HG02642 (cell line): ENCODE data around the gene PLA2G4D.

Source experiments
- ATAC-seq: cut with Tn5 transposase; IDR thresholded peaks from one replicate; pipeline ENCODE4 v1.9.1; 2021; ENCODE audit warnings: mild to moderate bottlenecking; ENCODE audit not compliant: unreplicated experiment, poor library complexity

Gene PLA2G4D

DNA sequence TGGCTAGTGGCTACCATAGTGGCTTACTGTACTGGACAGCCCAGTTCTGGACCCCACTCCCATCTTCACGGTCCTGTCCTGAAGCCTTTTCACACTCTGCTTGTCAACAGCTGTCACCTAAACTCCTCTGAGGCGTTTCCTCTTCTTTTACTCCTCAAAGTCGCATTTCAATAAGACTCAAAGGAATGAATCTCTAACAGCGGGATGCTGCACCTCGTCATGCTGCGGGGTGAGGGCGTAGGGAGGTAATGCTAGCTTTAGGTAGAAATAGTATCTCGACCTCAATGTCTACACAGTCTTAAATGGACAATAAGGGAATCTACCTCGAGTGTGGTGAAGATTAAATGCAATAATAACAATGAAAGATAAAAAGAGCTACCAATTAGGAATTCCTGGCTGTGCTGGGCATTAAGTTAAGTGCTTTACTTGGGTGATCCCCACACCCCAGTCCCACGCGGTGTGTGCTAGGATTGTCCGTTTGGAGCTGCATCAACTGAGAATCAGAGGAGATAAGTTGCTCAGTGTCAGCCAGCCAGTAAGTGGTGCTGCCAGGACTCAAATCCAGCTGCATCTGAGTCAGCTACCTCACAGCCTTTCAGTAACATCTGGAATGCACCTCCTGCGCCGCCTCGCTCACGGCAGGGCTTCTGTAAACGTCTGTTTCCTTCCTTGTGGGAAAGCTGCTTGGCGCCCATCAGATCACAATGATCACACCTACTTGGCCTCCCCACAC lies 14.0 kb downstream of the PLA2G4D start:
- no peak for ATAC-seq

DNA sequence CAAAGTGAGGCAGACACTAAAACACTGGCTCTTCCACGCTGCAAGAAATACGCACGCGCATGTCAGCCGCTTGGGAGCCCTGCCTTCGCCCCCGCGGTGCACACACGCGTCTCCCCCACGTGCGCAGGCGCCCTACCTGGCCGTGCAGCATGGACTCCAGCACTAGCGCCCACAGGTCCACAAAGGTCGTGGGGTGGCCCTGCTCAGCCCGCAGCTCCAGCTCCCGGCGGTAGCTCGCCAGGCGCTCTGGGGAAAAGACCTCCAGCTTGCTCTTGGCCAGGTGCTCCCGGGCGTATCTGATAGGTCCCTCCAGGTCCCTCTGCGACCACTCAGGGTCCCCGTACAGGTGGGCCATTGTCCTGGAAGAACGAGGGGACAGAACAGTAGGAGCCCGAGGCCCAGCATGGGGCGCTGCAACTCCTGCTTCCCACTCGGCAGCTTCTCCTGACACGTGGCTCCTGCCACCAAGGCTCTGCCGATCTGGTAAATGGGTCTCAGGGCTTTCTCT lies 14.9 kb downstream of the PLA2G4D start:
- no peak for ATAC-seq

DNA sequence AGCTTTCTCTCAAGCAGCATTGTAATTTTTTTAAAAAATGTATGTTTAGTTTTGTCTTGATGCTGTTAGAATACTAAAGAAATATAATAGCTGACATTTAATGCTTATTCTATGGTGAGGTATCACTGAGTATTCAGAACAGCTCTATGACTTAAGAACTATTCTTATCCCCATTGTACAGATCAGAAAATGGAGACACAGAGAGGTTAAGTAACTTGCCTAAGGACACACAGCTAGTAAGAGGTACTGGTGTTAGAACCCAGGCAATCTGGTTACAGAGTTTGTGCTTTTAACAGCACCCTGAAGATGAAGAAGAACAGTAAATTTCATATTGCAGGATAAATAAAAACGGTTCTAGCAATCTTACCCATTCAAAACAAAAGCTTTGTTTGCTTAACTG lies 15.5 kb downstream of the PLA2G4D start:
- no peak for ATAC-seq

- no peak for ATAC-seq
Measured at GRCh38 chr15:42077689-42078088, 16.7 kb downstream of the PLA2G4D start.

DNA sequence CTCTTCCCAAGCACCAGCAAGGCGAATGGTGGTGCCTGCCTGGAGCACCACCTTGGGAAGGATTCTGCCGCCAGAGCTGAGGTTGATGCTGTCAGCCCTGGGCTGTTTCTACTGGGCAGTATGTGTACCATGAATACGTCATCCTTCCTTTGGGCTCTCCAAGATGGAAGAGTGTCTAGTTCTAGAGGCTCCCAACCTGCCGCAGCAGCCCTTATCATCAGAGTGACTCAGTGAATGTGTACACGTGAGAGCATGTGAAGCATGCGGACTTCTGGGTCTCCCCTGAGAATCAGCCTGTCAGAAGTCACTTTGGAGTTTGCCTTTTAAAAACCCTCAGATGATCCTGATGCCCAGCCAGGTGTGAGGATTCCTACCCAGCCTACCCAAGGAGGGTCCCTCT lies 20.9 kb downstream of the PLA2G4D start:
- no peak for ATAC-seq

DNA sequence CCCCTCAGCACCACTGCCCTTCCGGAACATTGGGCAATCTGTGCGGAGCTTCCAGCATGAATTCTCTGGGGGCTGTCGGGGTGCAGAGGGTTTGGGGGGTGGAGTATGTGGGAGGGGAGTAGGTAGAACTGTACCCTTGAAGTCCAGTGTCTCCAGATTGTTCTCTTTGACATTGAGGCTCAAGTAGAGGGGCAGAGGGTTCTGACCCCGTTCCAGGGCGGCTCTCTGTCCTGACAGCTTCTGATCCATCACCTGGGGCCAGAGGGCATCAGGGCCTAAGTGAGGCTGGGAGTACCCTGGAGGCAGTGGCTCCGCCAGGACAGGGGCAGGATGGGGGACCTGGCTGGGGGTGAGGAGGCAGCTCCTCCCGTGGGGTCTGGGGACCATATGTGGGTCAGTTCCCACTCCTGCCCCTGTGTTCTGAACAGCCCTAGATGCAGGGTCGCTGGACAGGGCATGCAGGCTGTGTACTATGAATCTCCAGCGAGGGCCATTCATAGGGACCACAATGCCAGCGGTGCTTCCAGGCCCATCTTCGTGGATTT lies 22.1 kb downstream of the PLA2G4D start:
- ATAC-seq, result no peak

- no peak for ATAC-seq
Measured at GRCh38 chr15:42071717-42072116, 22.6 kb downstream of the PLA2G4D start.

GRCh38 chr15:42070976-42071350 lies 23.4 kb downstream of the PLA2G4D start:
- no peak for ATAC-seq

GRCh38 chr15:42070279-42070975 lies 23.9 kb downstream of the PLA2G4D start:
- no peak for ATAC-seq

DNA sequence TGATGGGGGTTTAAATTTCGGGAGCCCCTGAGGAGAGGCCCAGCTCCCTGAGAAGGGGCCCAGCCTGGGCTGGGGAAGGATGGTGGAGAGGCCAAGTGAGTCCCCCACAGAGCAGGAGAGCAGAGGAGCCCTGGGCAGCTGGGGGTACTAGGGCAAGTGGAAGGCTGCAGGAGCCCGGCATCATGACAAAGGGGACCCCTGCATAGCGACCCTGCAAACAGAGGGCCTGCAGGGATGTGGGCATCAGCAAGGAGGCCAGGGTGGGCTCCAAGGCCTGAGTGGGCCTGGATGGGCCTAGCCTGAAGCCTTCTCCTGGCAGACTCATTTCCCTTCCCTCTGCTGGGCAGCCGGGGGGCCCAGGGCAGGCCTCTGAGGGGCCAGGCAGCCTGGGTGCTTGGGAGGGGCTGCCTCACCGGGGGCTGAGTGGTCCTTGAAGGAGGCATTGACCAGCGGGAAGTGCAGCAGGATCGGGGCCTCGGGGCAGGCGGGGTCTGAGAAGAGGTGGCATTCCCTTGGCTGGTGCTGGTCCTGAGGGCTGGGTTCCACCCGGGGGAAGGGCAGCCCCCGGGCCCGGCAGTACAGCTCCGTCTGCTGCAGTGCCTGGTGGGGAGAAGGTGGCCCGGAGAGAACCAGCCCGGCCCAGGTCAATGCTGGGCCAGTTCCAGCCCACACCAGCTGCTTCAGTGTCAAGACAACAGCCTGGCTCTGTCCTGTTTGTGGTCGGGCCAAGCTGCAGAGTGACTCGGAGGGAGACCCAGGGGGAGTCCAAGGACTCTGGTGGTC lies 24.7 kb downstream of the PLA2G4D start:
- ATAC-seq, result no peak

DNA sequence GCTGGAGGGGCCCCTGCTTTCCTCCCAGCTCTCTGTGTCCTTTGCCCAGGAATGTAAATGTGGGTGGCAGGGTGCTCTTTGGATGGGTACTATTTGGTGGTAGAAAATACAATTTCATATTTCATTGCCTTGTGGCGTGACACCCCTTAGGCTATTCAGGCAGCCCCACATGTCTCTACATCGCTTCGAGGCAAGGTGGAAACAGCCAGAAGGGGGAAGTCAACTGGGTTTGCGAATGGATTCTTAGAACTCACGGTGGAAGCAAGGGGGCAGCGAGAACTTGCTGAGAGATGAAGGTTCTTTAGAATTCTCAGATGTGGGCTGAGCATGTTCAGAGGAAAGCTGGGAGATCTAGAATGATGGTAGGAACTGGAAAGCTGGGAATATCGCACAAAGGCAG lies 25.3 kb downstream of the PLA2G4D start:
- no peak for ATAC-seq

DNA sequence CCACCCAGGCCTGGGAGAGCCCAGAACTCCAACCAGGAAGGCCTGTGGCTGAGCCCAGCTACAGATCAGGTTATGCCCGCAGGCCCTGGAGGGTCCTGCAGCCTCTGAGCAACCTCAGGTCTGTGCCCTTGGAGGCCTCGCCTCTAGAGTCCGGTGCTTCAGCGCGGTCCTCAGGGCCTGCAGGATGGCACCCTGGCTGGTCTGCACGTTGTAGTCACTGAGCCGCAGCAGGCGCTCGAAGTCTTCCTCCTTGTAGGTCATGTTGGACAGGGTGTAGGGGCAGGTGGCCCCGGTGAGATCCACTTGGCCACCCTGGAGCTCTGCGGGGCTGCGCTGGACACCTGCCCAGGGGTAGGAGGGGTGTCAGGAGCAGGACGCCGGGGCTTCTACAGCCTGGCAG lies 25.8 kb downstream of the PLA2G4D start:
- ATAC-seq, result no peak

- ATAC-seq, result no peak
Measured at GRCh38 chr15:42066764-42067415, 27.5 kb downstream of the PLA2G4D start.

DNA sequence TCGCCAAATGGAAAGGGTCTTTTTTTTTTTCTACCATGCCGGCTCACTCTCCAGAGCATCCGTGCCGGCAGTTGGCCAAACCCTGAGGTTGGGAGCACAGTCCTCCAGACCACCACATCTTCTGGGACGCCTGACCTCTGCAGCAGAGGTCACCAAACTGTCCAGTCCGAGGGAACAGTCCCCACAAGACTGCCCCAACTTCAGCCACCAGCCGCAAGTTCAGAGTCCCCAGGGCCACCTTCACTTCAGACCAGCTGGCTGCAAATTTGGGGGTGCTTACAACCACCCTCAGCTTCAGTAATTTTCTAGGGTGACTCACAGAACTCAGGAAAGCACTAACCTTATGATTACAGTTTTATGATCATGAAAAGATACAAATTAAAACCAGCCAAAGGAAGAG lies 28.9 kb downstream of the PLA2G4D start:
- no peak for ATAC-seq

DNA sequence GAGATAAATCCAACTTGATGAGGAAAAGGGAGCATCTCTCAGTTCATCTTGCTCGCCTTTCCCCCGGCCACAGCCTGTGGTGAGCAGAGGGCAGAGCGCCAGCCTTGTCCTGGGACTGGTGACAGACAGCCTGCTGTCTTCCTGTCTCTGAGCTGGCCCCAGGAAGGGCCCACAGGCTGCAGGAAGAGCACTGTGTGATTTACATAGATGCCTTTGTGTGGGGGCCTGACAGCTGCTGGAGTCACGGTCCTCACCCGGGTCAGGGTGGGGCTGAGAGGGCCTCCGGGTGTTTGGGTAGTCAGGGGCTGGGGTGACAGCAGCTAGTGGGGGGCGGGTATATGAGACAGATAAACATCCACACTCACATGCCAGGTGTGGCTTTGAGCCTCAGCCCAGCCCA lies 29.3 kb downstream of the PLA2G4D start:
- no peak for ATAC-seq

- no peak for ATAC-seq
Measured at GRCh38 chr15:42064271-42064670, 30.1 kb downstream of the PLA2G4D start.

DNA sequence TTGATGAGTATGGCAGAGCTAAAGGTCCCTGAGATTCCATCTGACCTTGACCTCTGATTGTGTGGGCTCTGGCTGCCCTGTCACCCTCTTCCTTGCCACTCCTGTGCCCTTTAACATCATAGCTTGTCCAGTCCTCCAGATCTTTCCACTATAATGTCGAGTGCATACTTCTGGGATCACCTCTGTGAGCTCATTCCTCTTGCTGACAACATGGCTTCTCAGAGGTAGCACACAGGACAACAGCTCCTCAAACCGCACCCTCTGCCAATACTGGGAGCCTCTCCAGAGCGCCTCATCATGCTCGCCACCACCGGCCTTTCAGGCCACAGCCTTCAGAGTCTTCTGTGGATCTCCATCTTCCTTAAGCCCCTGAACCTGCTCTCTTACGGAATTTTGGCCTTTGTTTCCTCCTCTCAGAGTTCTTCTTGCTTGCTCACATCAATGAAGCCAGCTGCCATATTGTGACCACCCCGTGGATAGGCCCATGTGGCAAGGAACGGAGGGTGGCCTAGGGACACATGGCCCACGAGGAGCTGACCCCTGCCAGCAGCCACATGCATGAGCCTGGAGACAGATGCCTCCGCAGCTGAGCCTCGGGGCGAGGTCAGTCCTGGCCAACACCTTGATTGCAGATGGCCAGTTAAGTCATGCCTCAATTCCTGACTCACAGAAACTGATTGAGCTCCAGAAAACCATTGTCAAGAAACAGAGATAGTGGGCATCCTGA lies 31.1 kb downstream of the PLA2G4D start:
- ATAC-seq, result no peak

GRCh38 chr15:42062284-42062806 lies 32.0 kb downstream of the PLA2G4D start:
- ATAC-seq, result no peak

GRCh38 chr15:42060797-42061196 lies 33.6 kb downstream of the PLA2G4D start:
- no peak for ATAC-seq

DNA sequence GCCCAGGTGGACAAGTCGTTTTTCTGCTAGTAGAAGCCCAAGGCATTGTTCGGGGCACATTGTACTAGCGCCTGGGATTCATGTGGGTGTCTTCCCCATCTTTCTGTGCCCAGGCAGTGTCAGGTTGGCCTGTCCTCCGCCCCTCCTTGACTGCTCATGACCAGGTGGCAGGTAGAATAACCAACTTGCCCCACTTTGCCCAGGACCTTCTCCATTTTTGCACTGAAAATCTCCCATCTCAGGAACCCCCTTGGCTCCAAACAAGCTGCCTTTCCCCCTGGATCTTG lies 33.9 kb downstream of the PLA2G4D start:
- ATAC-seq, result no peak
